Left renal pelvis (tissue), 4 donors: ENCODE data around the gene DNAI2. TPM values are rescaled to one million over a fixed set of nuclear protein-coding genes. Genes with fewer than 3 reads are reported as not detected.
"Not testable (repeated sequence)": the region's sequence is repeated elsewhere in the genome, so short reads cannot be mapped to it uniquely, and the experiment has no call there.

Experiments used
- DNase-seq, 4 donors: peaks; one replicate each; pipeline ENCODE4 v3.0.0-alpha.2; 2013; ENCODE audit warnings: low read depth in 4 of 4, low spot score in 3 of 4
- polyA plus RNA-seq, 4 donors: library from polyadenylated mRNA; unstranded; fragments of 120-200 nt; gene quantifications; one replicate each; pipeline ENCODE4 v1.2.1, GENCODE V29; 2013; ENCODE audit not compliant: insufficient read length in 4 of 4

DNAI2 gene
- polyA plus RNA-seq, 4 donors, result 0.11 to 0.18 TPM; not detected in 2

DNA sequence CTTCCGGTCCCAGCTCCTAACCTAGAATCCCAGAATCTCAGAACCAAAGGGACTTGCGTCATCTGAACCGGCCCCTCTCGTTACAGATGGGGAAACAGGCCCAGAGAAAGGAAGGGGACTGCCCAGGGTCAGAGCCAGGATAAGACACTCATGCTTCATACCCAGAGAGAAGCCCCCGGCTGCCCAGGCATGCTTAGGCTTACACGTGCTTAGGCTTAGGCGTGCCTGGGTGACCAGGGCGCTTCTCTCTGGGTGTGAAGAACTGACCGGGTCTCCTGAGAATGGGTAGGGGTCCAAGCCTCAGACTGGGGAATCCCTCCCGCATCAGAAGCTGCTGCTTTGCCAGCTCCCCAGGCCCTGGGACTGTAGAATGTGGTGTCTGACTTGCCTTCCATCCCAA lies 29.9 kb upstream of the DNAI2 start:
- no peak for DNase-seq

DNA sequence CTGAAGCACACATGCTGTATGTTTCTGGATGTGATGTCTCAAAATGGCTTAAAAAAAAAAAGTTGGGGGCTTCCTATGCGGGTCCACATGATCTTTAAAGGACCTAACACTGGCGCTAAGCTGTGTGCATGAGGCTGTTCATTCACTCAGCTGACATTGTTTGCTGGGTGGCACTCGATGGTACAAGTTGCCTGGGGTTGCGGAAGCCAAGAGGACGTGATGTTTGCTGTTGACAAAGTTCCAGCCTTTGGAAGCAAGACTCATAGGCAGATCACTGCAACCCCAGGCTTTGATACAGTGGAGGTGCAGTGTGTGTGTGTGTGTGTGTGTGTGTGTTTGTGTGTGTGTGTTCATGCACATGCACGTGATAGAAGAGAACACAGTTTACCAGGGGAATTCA lies 29.5 kb upstream of the DNAI2 start:
- no peak for DNase-seq

DNA sequence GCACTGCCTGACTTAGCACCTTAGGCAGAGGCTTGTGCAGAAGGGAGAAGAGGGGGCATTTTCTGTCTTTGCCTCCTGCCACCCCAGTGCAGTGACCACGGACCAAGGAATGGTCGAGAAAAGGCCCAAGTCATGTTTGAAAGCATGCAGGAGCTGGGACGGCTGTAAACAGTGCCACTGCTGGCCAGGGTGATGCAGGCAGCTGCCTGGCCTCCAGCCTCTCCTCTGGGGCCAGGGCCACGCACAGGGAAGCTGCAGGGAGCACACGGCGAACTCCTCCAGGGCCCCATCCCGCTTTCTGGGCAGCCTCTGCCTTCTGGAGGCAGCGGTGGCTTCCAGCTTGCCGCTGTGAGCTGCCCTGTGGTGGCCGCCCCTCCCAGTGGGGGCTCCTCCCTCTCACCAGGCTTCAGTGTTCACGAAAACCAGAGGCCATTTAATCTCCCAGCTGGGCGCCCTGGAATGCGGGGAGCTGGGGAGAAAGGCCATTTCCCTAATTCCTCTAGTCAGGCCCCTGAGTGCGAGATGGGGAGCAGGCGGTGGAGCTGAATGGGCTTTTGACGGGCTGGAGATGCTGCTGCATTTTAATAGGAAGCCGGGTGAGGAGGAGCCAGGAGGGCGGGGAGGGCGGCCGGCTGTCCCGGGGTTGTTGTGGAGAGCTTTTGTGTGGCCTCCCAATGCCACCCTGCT lies 28.7 kb upstream of the DNAI2 start:
- peak in 1 of 4 donors; percentile 27 for DNase-seq

DNA sequence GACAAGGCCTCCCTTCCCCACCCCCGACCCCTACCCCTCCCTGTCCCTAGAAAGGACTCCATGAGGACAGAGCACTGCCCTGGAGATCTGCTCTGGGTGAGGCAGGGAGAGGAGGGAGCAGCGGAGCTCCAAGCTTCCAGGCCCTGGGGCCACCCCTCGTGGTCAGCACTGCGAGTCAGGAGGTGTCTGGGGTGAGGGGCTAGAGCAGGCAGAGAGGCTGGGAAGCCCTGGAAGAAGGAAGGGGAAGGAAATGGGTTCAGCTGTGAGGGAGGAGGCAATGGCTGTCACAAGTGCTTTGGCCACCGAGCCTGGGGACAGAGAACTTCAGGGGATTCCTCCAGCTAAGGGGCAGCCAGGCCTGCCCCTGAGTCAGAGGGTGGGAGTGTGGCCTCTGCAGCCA lies 28.2 kb upstream of the DNAI2 start:
- DNase-seq, result no peak

DNA sequence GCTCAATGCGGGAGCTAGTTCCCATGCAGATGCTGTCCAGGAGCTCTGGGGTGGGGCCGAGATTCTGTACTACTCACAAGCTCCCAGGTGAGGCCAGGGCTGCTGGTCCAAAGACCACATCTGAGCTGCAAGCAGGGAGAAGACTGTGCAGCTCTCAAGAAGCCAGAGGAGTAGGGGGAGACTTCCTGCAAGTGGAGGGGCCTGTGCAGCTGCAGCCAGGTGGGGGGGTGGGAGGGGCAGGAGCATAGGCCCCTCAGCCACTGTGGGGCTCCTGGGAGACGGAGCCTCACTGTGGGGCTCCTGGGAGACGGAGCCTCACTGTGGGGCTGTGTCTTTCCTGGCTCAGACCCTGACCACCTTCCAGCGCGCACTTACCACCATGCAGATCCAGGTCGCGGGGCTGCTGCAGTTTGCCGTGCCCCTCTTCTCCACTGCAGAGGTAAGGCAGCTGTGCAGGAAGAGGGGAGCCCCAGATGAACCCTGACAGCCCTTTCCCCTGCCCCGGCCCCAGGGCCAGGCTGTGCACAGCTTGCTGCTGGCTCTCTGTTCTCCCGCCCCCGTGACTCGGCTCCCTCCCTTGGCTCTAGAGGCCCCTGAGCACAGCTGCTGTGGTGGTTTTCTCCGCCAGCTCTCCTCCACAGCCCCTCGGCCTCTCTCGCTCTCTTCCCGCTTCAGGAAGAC lies 24.3 kb upstream of the DNAI2 start:
- DNase-seq, result no peak

DNA sequence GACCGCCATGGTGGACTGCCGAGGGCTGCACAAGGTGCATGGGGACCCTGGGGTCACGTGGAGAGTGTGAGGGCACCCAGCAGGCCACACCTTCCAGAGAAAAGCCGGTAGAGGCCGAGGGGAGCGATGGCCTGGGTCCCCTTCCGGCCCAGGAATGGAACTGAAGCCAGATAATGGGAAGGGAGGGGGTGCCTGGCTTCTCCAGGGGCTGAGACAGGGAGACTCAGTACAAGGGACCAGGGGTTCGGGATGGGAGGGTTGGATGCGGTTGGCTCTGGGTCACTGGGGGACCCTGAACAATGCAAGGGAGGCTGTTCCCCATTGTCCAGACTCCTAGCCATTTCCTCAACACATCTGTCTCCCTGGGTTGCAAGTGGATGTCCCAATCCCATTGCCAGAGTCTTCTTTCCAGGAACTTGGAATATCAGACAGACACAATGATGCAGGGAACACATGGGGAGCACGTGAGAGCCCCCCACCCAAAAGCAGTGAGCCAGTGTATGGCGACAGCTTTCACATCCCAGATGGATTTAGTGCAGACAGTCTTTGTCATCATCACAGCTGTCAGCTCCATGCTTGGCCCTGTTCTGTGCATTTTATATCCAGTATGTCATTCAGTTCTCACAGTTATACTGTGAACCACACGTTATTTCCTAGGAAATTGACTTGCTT lies 23.6 kb upstream of the DNAI2 start:
- DNase-seq, result no peak

DNA sequence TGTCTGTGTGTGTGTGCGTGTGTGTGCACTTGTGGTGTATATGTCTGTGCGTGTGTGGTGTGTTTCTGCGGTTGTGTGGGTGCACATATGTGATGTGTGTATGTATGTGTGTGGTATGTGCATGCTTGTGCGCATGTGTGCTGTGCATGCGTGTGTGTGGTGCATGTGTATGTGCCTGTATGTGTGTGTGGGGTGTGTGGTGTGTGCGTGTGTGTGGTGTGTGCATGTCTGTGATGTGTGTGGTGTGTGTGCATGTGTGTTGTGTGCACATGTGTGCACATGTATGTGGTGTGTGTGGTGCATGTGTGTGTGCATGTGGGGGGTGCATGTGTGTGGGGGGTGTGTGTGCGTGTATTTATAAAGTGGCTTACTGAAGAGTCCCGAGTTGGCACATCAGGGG lies 23.0 kb upstream of the DNAI2 start:
- no peak for DNase-seq

DNA sequence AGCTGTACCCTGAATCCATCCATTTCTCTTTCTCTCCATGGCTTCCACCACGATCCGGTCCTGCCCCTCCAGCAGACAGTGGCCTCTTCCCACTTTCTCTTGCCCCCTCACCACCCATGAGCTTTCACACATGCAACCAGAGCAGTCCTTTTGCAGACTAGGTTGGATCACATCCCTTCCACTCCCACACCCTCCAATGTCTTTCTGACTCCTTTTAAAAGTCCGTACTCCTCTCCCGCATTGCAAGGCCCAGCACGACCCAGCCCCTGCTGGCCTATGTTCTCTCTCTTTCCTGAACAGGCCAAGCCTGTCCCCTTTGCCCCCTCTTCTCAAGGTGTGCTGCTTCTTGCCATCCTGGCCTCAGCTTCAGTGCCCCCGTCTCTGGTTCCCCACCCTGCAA lies 22.5 kb upstream of the DNAI2 start:
- DNase-seq, result no peak

DNA sequence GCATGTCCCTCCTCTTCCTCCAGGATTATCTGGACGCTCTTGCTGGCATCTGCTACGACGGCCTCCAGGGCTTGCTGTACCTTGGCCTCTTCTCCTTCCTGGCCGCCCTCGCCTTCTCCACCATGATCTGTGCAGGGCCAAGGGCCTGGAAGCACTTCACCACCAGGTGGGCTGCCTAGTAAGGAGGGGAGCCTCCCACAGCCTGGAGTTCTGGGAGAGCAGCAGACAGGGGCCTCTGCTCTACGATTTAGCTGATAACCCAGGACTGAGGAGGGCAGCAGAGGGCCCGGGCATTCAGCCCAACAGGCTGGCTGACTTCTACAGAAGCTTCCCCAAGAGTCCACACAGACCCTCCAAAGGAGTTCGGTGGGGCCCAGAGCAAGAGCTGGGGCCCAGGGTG lies 21.8 kb upstream of the DNAI2 start:
- no peak for DNase-seq

DNA sequence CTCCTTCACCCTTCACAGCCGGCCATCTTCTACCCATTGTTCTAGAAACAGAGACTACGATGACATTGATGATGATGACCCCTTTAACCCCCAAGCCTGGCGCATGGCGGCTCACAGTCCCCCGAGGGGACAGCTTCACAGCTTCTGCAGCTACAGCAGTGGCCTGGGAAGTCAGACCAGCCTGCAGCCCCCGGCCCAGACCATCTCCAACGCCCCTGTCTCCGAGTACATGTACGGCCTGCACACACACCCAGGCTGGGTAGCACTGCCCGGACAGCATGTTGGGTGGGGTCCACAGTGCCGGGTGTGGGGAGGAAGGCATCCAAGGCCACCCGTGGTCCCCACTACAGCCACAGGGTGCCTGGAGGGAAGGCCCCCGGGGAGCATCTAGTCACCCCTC lies 21.0 kb upstream of the DNAI2 start:
- DNase-seq, result no peak

DNA sequence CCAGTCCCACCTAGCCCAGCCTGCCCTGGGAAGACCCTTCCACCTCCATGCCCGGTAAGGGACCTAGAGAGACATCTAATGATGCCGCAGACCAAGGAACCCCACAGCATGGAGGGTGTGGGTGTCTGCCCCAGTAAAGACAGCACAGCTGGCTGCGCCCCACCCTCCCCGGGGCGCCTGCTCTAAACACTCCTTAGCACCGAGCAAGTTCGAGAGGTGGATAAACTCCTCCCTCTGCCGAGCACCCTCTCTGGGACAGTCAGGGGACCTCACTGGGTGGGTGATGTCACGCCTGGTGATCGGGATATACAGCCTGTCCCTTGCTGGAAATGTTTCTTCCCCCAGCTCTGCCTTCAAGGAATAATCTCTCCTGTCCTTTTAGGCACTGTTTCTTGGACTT lies 16.7 kb upstream of the DNAI2 start:
- no peak for DNase-seq

DNA sequence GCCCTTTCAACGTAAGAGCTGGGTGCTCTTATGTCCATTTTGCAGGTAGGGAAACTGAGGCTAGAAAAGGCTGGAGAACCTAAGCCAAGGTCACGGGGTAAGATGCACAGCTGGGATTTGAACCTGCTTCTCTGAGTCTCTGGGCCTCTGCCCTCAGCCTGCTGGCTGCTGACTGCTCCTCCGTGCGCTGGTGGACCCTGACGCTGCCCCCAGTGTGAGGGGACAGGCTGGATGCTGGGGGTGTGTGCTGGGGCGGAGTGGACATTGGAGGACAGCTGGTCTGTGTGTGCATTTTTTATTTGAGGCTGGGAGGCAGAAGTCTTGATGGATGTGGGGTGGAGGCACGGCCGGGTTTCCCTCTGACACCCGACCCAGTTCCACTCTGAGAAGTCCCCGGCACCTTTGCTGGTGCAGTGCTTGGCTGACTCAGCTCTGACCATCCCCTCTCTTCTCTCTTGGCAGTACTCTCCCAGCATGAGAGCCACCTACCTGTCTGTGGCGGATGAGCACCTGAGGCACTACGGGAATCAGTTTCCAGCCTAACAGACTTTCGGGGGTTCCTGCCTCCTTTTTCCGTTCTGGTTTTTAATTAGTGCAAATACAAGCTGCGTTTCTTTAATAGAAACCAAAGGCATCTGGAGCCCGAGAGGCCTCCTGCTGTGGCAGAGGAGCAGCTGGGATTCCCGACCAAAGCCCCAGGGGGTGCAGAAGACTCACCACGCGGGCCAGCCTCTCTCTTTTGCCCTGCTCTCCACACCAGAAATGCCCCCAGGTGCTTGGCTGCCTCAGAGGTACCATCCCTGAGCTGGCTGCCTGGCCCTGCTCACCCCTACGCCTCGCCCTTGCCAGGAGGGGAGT lies 14.1 kb upstream of the DNAI2 start:
- no peak for DNase-seq

DNA sequence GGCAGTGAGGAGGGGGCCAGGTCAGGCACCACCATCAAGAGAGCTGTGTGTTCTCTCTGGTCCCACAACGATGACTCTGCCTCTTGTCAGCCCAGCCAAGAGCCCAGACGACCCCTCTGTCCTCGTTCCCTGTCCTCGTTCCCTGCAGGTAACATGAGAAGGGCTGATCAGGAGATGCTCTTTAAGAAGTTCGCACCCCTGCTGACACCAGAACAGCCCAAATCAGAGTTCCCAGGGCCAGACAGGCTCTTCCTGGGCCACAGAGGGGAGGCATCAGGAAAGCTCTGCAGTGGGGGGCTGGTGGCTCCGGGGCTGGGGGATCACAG lies 13.5 kb upstream of the DNAI2 start:
- no peak for DNase-seq

DNA sequence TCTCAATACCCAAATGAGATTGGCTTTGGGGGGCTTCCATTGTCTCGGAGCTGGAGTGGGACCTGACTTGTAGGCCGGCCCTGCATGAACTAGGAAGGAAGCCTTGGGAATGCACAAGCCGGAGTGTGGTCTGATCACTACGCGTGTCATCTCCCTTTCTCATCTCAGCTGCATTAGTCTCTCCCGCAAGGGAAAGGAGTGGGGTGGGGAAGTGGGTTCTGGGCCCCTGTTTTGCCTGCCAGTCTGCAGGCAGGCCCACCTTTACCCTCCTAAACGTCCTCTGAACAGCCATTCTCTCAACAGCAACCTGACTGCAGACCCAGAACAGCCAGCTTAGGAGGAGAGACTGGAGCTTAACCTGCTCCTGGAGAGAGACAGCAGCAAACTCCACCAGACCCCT lies 11.4 kb upstream of the DNAI2 start:
- DNase-seq, result no peak

DNA sequence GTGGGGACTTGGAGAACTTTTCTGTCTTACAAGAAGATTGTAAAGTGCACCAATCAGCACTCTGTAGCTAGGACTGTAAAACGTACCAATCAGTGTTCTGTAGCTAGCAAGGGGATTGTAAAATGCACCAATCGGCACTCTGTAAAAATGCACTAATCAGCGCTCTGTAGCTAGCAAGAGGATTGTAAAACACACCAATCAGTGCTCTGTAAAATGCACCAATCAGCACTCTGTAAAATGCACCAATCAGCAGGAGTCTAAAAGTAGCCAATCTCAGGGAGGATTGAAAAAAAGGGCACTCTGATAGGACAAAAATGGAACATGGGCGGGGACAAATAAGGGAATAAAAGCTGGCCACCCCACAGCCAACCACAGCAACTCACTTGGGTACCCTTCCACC lies 7.0 kb upstream of the DNAI2 start:
- not testable (repeated sequence) for DNase-seq

DNA sequence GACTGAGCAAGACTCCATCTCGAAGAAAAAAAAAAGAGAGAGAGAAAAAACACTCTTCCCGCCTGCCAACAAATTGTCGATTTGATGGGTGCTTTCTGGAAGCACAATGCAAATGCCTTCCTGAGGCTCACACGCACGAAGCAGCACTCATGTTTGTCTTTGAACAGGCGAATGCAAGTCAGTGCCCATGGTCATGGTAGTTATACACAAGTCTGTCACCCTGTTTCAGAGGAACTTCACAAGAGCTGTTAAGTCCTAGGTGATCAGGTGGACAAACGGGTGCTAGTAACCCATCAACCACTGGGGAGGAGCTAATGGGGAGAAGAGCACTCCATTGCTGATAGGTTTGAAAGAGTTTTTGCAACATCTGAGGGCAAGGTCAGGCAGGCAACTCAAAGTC lies 6.5 kb upstream of the DNAI2 start:
- DNase-seq, result no peak

DNA sequence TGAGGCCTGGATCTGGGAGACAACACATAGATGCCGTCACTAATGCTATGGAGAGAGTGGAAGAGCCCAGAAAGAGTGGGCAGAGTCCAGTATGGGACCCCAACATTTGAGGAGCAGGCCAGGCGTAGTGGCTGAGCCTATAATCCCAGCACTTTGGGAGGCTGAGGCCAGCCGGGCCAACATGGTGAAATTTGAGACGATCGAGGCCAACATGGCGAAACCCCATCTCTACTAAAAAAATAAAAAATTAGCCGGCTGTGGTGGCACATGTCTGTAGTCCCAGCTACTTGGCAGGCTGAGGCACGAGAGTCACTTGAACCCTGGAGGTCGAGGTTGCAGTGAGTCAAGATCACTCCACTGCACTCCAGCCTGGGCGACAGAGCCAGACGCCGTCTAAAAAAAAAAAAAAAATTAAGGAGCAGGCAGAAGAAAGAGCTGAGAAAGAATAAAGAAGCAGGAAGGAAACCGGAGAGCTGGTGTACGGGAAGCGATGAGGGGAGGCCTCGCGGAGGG lies 6.0 kb upstream of the DNAI2 start:
- no peak for DNase-seq

DNA sequence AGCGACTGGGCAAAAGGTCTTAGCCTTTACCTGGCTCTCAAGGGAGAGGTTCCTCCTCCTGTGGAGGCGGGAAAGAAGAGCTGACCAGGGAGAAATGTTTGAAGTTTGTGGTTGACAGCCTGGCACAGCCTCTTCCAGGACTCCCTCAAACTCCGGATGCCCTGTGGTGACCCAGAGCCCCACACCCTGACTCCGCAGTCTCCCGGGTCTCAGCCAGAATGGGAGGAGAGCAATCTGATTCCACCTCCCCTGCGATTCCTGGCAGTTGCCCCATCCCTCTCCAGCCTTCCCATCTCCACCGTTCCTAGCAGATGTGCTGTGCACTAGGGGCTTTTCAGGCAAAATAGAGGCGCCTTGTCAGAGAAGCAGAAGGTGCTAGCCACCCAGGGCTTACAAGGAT lies 5.5 kb upstream of the DNAI2 start:
- DNase-seq, result no peak

DNA sequence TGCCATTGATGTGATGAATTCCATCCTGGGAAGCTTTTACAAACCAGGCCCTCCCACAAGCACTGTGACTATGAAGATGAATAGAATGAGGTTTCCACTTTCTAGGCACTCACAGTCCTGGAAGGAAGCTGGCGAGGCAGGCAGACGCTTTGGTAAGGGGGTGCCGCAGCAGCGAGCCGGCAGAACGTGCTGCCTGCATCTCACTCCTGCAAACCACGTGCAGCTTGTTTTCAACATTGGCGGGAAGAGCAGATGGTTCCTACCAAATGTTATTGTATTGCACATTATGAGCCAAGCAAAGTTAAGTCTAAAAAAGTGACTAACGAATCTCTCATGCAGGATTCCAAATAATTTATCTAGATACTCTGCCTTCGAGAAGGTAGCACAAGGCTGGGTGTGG lies 3.7 kb upstream of the DNAI2 start:
- no peak for DNase-seq

DNA sequence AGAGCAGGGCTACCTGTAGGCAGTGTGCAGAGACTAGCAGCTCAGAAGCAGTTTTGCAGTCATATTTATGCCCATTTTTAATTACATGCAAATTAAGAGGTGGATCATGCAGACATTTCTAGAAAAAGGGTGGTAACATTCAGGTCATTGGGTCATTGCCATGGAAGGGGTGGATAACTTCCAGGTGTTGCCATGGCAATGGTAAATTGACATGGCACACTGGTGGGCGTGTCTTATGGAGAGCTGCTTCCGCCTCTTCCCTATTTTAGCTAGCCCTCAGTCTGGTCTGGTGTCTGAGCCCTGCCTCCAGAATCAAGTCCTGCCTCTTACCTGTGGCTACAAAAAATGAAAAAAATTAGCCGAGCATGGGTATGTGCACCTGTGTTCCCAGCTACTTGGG lies 2.8 kb upstream of the DNAI2 start:
- no peak for DNase-seq

DNA sequence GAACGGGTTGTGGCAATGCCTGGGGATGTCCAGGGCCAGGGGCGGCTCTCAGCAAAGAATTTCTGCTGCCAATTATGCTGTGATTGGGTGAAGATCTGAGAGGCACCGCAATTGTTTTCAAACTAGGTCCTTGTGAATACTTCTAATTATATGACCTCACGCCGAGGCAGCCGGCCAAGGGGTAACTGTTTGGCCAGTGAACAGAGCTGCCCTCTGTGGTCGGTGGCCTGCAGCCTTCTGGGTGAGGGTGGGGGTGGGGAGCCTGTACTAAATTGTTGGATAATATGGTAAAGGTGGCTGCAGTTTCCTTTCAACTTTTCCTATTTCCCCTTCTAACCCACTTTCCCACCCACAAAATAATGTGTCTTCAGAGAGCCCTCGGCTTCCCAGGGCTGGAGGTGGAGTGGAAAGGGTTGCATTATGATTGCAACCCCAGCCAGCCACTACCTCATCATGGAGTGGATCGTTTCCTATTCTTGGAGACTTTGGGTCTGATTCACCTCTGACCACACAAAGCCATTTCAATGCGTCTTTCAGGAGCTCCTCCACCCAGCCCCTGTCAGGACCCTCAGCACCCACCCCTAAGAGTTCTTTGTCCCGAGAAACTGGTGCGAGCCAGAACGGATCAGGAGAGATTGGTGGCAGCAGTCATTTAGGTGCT lies 2.0 kb upstream of the DNAI2 start:
- DNase-seq, result no peak
